Activated CD4-positive, alpha-beta T cell treated with anti-CD3 and anti-CD28 coated beads for 48 hours (primary cell): Measurements from ENCODE around the gene TSC1.

Source experiments
- DNase-seq: peaks from one replicate; pipeline ENCODE4 v3.0.0-alpha.2; 2020

TSC1 gene

DNA sequence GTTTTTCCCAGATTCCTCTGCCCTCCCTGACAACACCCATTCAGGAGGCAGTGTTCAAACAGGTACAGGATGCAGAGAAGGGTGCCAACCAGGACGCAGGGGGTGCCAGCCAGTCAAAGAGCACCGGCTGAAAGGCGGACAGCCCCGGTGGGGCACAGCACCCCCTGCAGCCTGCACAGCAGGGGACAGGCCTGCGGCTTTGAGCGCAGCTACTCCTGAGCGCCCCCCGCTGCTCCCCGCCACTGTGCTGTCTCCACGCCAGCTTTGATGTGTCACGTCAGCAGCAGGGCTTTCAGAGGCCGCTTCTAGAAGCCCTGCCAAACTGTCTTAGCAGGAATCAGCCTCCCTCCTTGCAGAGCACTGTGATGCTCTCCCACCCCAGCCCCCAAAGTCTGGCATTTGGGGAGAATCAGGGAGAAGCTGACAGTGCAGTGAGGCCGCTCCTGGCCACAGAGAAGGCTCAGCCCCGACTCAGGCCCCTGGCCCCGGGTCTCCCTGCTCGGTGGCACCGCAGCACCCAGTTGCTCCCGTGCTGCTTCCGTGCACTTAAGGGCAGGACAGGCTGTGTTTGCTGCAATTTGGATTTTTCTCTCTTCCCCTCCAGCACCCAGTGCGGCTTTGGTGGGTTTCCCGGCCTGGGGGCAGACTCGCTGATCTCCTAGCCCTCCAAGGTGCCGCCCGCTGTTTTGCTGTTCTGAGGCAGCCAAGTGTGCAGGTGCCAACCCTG lies 86.6 kb downstream of the TSC1 start:
- no peak for DNase-seq

DNA sequence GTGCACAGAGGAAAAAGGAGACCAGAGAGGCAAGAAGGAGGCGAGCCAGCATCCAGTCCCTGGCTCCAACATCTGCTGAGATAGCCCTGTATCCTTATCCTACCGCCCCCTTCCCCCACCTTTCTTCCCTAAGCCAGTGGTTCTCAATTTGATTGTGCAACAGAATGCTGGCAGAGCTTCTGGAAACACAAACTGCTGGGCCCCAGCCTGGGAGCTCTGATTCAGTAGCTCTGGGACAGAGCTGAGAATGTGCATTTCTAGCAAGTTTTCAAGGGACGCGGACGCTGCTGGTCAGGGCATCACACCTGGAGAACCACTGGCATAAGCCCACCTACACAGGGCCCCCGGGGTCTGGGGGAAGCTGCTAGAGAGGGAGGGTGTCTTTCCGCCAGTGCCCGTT lies 87.4 kb downstream of the TSC1 start:
- DNase-seq, result no peak

DNA sequence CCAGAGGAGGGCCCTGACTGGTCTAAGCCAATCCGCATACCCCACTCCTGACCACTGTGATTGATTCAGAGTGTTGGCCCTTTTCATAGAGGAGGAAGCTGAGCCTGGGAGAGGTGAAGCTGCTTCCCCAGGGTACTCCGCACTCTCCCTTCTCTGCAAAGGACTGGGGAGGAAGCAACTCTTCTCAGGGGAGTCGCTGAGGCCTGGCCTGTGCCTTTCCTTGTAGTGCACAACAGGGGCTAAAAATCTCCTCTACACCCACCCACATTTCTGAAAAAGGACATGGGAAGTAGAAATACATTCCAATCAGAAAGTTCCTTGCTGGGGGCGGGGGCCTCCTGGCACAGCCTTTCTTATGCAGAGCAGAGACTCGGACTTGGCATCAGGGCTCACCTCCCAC lies 88.5 kb downstream of the TSC1 start:
- no peak for DNase-seq

DNA sequence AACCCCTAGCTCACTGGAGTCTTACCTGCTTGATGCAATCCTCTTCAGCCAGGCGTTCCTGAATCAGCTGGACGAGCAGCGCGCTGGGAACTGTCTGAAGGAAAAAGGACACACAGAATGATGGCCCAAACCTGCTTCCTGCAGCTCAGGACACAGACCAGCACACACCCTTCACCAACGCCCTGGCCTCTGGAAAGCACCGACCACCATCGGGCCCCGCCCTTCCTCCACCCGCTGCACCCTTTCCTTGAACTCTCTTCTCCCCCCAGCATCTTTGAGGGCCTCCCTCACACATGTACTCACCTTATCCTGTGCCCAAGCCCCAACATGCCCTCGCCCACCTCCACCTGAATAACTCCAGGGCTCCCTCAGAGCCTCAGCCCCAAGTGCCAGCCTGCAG lies 89.6 kb downstream of the TSC1 start:
- DNase-seq, result no peak

DNA sequence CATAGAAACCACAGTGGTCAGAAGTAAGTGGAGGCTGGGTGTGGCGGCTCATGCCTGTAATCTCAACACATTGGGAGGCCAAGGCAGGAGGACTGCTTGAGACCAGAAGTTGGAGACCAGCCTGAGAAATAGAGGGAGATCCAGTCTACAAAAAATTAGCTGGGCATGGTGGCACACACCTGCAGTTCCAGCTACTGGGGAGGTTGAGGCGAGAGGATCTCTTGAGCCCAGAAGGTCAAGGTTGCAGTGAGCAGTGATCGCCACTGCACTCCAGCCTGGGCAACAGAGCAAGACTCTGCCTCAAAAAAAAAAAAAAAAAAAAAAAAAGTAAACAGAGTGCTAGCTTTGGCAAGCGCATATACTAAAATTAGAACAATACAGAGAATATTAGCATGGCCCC lies 90.9 kb downstream of the TSC1 start:
- no peak for DNase-seq

DNA sequence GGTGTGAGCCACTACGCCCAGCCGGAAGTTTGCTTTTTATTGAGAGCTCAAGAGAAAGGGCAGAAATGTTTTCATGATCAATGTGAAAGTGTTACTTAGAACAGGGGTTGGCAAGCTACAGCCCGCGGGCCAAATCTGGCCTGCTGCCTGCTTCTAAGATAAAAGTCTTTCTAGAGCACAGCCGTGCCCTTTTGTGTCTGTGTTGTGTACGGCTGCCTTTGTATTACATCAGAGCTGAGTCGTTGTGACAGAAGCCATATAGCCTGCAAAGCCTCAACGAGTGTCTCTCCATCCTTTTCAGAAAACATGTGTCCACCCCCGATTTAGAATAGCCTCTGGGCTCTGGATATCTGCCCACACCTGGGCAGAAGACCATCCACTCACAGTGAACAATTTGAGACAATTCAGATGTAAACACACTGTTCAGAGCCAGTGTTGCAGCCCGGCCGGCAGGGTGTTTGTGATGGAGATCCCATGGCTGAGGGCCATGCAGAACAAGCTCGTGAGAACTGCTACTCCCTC lies 95.2 kb downstream of the TSC1 start:
- peak; percentile 5 for DNase-seq

DNA sequence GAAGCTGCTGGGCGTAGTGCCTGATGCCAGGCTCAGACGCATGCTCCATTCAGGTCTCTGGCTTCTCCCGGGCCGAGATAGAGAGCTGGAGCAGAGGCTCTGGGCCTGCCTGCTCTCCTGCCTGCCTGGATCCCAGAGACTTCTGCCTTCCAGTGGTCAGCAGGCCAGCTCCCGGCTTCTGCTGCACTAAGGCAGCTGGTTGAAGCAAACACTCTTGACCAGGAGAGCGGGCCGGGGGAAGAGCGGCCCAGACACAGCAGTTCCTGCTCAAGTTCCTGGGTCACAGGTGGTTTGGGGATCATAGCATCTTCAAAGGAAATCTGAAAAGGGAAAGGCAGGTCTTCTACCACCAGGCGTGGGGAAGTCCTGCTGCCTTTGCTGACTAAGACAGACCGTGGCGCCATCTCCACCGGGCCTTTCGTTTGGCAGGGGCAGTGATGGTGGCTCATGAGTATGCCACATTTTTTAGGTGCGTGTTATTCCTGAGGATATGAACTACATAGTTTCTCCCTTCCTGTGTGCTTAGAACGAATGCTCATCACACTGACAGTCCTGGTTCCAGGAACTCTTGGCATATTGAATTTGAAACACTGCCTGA lies 97.4 kb downstream of the TSC1 start:
- DNase-seq, result no peak

DNA sequence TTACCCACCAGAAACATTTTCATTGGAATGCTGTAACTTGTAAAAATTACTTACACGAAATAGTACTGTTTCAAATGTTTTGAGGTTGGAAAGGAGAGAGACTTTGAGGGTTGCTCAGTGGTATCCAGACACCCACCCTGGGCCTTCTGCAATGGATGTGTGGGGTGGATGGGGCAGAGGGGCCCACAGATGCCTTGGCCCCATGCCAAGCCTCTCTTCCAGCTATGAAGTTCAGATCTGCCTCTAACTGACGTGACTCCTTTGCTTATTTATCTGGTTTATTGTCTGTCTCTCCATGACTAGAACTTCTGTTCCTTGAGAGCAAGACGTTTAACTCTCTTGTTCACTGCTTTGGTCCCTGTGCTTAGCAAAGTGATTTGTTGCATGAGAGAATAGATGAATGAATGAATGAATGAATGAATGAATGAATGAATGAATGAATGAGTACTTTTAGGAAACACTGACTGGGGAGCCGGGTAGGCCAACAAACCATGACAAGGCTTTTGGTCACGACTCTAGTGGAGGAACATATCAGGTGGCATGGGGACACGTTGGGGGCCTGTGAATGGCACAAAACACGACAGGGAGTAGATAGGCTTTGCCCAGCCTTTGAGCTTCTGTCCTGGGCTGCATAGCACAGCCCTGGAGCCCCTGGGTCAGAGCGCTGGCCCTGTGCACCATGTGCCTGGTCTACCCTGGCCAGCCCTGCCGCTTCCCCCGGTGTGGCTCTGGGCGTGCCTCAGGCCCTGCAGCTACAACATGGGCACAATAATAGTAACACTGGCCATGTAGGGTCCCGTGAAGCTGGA lies 98.1 kb downstream of the TSC1 start:
- no peak for DNase-seq

DNA sequence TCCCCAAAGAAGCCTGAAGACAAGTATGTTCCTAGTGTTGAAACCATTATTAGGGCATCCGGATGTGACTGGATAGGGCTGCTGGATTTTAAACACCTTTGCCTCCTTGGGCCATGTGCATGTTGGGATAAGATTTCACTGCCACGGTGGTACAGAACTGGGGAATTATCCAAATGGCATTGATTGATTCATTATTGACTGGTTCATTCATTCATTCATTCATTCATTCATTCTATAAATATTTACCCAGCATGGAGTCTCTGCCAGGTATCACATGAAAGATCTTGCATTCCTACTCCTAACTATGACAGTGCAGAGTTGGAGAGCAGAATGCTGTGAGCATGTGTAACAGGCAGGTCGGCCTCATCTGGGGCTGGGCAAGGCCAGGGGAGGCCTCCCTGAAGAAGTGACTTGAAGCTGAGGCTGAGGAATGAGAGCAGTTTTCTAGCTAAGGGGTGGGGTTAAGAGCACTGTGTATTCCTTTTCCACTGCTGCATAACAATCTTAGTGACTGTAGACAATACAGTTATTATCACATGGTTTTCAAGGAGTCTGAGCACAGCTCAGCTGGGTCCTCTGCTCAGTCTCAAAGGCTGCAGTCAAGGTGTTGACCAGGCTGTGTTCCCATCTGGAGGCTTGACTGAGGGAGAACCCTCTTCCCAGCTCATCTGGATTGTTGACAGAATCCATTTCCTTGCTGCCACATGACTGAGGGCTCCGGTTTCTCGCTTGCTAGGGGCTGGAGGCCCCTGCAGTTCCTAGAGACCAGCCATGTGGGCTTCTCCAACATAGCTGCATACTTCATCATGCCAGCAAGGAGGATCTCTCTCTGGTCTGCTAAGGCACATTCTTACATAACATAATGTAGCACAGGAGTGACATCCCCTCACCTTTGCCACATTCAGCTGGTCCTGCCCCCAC lies 102.0 kb downstream of the TSC1 start:
- no peak for DNase-seq
